Neural cell (in vitro differentiated cells): Measurements from ENCODE around the gene FARP1.

Source experiments
- EP300 ChIP-seq: fragments of 450-650 bp; conservative IDR thresholded peaks from 2 replicates; pipeline ENCODE4 v1.6.1; 2014; ENCODE audit warnings: antibody characterized with exemption, mild to moderate bottlenecking, moderate library complexity; ENCODE audit not compliant: poor library complexity, severe bottlenecking
- EZH2 ChIP-seq: fragments of 200-600, 300-800 bp; shearing (Covaris generic), sonication (generic); IDR thresholded peaks from 2 replicates; pipeline ENCODE4 v1.6.1; 2014; ENCODE audit warnings: antibody characterized with exemption, low read length, borderline replicate concordance, mild to moderate bottlenecking; ENCODE audit not compliant: insufficient read depth, poor library complexity, severe bottlenecking
- POLR2AphosphoS5 ChIP-seq: IDR thresholded peaks from 2 replicates; pipeline ENCODE4 v1.6.1; 2012
- SMC3 ChIP-seq: fragments of 450-650 bp; conservative IDR thresholded peaks from 2 replicates; pipeline ENCODE4 v1.6.1; 2014; ENCODE audit warnings: antibody characterized with exemption, mild to moderate bottlenecking, moderate library complexity; ENCODE audit not compliant: poor library complexity
- TAF1 ChIP-seq: IDR thresholded peaks from 2 replicates; pipeline ENCODE4 v1.6.1; 2012; ENCODE audit warnings: low read depth
- TF ChIP-seq, protein P1 (sequence below): fragments of 450-650 bp; IDR thresholded peaks from 2 replicates; pipeline ENCODE4 v1.5.1; 2014; ENCODE audit warnings: antibody characterized with exemption, mild to moderate bottlenecking, moderate library complexity; ENCODE audit not compliant: poor library complexity, severe bottlenecking
- TF ChIP-seq, protein P2 (sequence below): IDR thresholded peaks from 2 replicates; pipeline ENCODE4 v1.6.1; 2012; ENCODE audit warnings: borderline replicate concordance

- TF ChIP-seq POLR2AphosphoS5: no peak
- no peak for TF ChIP-seq EP300
- TF ChIP-seq, protein P1, sequence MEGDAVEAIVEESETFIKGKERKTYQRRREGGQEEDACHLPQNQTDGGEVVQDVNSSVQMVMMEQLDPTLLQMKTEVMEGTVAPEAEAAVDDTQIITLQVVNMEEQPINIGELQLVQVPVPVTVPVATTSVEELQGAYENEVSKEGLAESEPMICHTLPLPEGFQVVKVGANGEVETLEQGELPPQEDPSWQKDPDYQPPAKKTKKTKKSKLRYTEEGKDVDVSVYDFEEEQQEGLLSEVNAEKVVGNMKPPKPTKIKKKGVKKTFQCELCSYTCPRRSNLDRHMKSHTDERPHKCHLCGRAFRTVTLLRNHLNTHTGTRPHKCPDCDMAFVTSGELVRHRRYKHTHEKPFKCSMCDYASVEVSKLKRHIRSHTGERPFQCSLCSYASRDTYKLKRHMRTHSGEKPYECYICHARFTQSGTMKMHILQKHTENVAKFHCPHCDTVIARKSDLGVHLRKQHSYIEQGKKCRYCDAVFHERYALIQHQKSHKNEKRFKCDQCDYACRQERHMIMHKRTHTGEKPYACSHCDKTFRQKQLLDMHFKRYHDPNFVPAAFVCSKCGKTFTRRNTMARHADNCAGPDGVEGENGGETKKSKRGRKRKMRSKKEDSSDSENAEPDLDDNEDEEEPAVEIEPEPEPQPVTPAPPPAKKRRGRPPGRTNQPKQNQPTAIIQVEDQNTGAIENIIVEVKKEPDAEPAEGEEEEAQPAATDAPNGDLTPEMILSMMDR: no peak
- no peak for TF ChIP-seq SMC3
- TF ChIP-seq EZH2: no peak
- no peak for TF ChIP-seq TAF1
- TF ChIP-seq, protein P2, sequence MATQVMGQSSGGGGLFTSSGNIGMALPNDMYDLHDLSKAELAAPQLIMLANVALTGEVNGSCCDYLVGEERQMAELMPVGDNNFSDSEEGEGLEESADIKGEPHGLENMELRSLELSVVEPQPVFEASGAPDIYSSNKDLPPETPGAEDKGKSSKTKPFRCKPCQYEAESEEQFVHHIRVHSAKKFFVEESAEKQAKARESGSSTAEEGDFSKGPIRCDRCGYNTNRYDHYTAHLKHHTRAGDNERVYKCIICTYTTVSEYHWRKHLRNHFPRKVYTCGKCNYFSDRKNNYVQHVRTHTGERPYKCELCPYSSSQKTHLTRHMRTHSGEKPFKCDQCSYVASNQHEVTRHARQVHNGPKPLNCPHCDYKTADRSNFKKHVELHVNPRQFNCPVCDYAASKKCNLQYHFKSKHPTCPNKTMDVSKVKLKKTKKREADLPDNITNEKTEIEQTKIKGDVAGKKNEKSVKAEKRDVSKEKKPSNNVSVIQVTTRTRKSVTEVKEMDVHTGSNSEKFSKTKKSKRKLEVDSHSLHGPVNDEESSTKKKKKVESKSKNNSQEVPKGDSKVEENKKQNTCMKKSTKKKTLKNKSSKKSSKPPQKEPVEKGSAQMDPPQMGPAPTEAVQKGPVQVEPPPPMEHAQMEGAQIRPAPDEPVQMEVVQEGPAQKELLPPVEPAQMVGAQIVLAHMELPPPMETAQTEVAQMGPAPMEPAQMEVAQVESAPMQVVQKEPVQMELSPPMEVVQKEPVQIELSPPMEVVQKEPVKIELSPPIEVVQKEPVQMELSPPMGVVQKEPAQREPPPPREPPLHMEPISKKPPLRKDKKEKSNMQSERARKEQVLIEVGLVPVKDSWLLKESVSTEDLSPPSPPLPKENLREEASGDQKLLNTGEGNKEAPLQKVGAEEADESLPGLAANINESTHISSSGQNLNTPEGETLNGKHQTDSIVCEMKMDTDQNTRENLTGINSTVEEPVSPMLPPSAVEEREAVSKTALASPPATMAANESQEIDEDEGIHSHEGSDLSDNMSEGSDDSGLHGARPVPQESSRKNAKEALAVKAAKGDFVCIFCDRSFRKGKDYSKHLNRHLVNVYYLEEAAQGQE: no peak
Observed at GRCh38 chr13:98141091-98141490, 1.8 kb upstream of the FARP1 start.
